HG02938 (cell line): ENCODE measurements around the gene TBX10.
"Not testable (repeated sequence)": the region's sequence is repeated elsewhere in the genome, so short reads cannot be mapped to it uniquely, and the experiment has no call there.

Experiments
- ATAC-seq: cut with Tn5 transposase; IDR thresholded peaks from one replicate; pipeline ENCODE4 v1.9.1; 2021; ENCODE audit warnings: mild to moderate bottlenecking, moderate library complexity; ENCODE audit not compliant: unreplicated experiment

The TBX10 gene

GRCh38 chr11:67639438-67639859, at the start of gene TBX10:
Gene TBX10, minus strand, starts transcription at chr11:67639763. Its CDS starts 291 bp downstream, at chr11:67639472.
- no peak for ATAC-seq

- ATAC-seq, result no peak
Observed at GRCh38 chr11:67689178-67689577, 49.6 kb upstream of the TBX10 start.

GRCh38 chr11:67687986-67688385, 48.4 kb upstream of the TBX10 start:
- ATAC-seq, result no peak

- not testable (repeated sequence) for ATAC-seq
Observed at GRCh38 chr11:67685641-67686332, 46.2 kb upstream of the TBX10 start.

GRCh38 chr11:67682126-67683034, 42.8 kb upstream of the TBX10 start:
- not testable (repeated sequence) for ATAC-seq

- ATAC-seq, result no peak
Observed at GRCh38 chr11:67680696-67681470, 41.3 kb upstream of the TBX10 start.

GRCh38 chr11:67675058-67675747, 35.6 kb upstream of the TBX10 start:
- no peak for ATAC-seq

- no peak for ATAC-seq
Observed at GRCh38 chr11:67674442-67674871, 34.9 kb upstream of the TBX10 start, which contains the start of gene ALDH3B2. Gene ALDH3B2, minus strand, starts transcription at chr11:67674623. Its CDS starts 7,688 bp downstream, at chr11:67666935.

- no peak for ATAC-seq
Observed at GRCh38 chr11:67673902-67674301, 34.3 kb upstream of the TBX10 start.

- ATAC-seq, result no peak
Observed at GRCh38 chr11:67673358-67673757, 33.8 kb upstream of the TBX10 start.

GRCh38 chr11:67671211-67671520, 31.6 kb upstream of the TBX10 start:
- no peak for ATAC-seq

GRCh38 chr11:67670316-67671210, 31.0 kb upstream of the TBX10 start:
- ATAC-seq, result no peak

GRCh38 chr11:67668192-67668551, 28.6 kb upstream of the TBX10 start:
- ATAC-seq, result no peak

GRCh38 chr11:67667490-67668191, 28.1 kb upstream of the TBX10 start:
- ATAC-seq, result no peak

- ATAC-seq, result no peak
Observed at GRCh38 chr11:67666676-67667489, 27.3 kb upstream of the TBX10 start.

- no peak for ATAC-seq
Observed at GRCh38 chr11:67666303-67666645, 26.7 kb upstream of the TBX10 start.

GRCh38 chr11:67665541-67666302, 26.2 kb upstream of the TBX10 start:
- ATAC-seq, result no peak
